Coronary artery (tissue), 2 donors: Measurements from ENCODE around the gene CDH4.

ENCODE experiments used
- DNase-seq: peaks from one replicate; pipeline ENCODE4 v3.0.0-alpha.2; 2017; ENCODE audit warnings: low spot score
- H3K27ac ChIP-seq, 2 donors: fragments of 200-600 bp; sonication (generic); one replicate each; pipeline ENCODE4 v1.5.1; 2016 to 2019
- H3K4me3 ChIP-seq: fragments of 200-600 bp; sonication (generic); 2 replicates; pipeline ENCODE4 v1.5.1; 2016; ENCODE audit warnings: mild to moderate bottlenecking, moderate library complexity
- CTCF ChIP-seq: fragments of 200-600 bp; sonication (generic); IDR thresholded peaks from one replicate; pipeline ENCODE4 v1.5.1; 2019; ENCODE audit warnings: antibody characterized with exemption

Gene CDH4

GRCh38 chr20:61708891-61709290 is 456.8 kb downstream of the CDH4 start:
- DNase-seq, result no peak
- no peak overlapping the region for H3K27ac ChIP-seq
- H3K4me3 ChIP-seq, result no peak overlapping the region
- no peak for TF ChIP-seq CTCF

- TF ChIP-seq CTCF, result no peak
- DNase-seq, result no peak
Observed at GRCh38 chr20:61710108-61710507, 458.0 kb downstream of the CDH4 start.

GRCh38 chr20:61712688-61713087 is 460.6 kb downstream of the CDH4 start:
- H3K4me3 ChIP-seq, result no peak overlapping the region
- DNase-seq, result no peak
- H3K27ac ChIP-seq, result no peak overlapping the region
- TF ChIP-seq CTCF, result no peak

More at GRCh38 chr20:61710108-61710507, 458.0 kb downstream of the CDH4 start:
- no peak overlapping the region for H3K27ac ChIP-seq
- no peak overlapping the region for H3K4me3 ChIP-seq

GRCh38 chr20:61718361-61719005 is 466.4 kb downstream of the CDH4 start:
- DNase-seq, result no peak
- no peak overlapping the region for H3K27ac ChIP-seq
- no peak overlapping the region for H3K4me3 ChIP-seq
- no peak for TF ChIP-seq CTCF

GRCh38 chr20:61719691-61720347 is 467.8 kb downstream of the CDH4 start:
- H3K4me3 ChIP-seq, result peak overlapping the region; percentile 44
- no peak for TF ChIP-seq CTCF
- H3K27ac ChIP-seq, result no peak overlapping the region
- no peak for DNase-seq

- DNase-seq, result no peak
- no peak overlapping the region for H3K27ac ChIP-seq
- H3K4me3 ChIP-seq, result no peak overlapping the region
- no peak for TF ChIP-seq CTCF
Observed at GRCh38 chr20:61720348-61720696, 468.3 kb downstream of the CDH4 start.

GRCh38 chr20:61722146-61722678 is 470.2 kb downstream of the CDH4 start:
- H3K27ac ChIP-seq, result no peak overlapping the region
- H3K4me3 ChIP-seq, result no peak overlapping the region
- no peak for DNase-seq
- no peak for TF ChIP-seq CTCF
